GM10248 (cell line): ENCODE data around the gene FAM13C.

Source experiments
- CTCF ChIA-PET: fragments of 300-600 bp; sonication (Branson Sonifier 250); formaldehyde crosslinking; extraction: SDS; loops from one replicate; lab custom pipeline; 2021; ENCODE audit warnings: antibody characterized with exemption; lab: Yijun Ruan, JAX
- POLR2A ChIA-PET: fragments of 350-650 bp; sonication (Branson Sonifier 250); formaldehyde crosslinking; extraction: SDS; loops from one replicate; lab custom pipeline; 2020; ENCODE audit warnings: antibody characterized with exemption; lab: Yijun Ruan, JAX
- DNase-seq: peaks from one replicate; pipeline ENCODE4 v3.0.0; 2012; ENCODE audit errors: extremely low spot score
- TF ChIP-seq, protein P1 (sequence below): IDR thresholded peaks from 2 replicates; pipeline ENCODE4 v1.5.1; 2012; ENCODE audit warnings: mild to moderate bottlenecking, low read depth; ENCODE audit errors: extremely low read depth, missing control alignments, control extremely low read depth

Gene FAM13C

DNA sequence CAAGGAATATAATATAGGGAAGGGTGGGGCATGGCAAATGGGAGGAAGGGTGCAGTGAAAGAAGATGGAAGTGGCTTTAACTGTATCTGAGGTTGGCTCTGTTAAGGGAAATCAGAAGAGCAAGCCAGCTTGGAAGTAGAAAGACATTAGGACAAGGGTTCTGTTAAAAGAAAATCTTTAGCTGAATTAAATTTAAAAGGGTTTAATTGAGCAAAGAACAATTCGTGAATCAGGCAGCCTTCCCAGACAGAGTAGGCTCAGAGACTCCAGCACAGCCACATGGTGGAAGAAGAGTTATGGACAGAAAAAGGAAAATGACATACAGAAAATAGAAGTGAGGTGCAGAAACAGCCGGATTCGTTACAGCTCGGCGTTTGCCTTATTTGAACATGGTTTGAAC is 42.0 kb downstream of the FAM13C start:
- DNase-seq, result no peak
- POLR2A ChIA-PET, result no interaction called here
- TF ChIP-seq, protein P1, sequence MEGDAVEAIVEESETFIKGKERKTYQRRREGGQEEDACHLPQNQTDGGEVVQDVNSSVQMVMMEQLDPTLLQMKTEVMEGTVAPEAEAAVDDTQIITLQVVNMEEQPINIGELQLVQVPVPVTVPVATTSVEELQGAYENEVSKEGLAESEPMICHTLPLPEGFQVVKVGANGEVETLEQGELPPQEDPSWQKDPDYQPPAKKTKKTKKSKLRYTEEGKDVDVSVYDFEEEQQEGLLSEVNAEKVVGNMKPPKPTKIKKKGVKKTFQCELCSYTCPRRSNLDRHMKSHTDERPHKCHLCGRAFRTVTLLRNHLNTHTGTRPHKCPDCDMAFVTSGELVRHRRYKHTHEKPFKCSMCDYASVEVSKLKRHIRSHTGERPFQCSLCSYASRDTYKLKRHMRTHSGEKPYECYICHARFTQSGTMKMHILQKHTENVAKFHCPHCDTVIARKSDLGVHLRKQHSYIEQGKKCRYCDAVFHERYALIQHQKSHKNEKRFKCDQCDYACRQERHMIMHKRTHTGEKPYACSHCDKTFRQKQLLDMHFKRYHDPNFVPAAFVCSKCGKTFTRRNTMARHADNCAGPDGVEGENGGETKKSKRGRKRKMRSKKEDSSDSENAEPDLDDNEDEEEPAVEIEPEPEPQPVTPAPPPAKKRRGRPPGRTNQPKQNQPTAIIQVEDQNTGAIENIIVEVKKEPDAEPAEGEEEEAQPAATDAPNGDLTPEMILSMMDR, result no peak
- CTCF ChIA-PET, result interaction anchor here (1.3 to 2.2 kb wide), 2 partner anchors 12 to 16 kb away, joined by 3 to 6 read pairs; no protein-coding TSS in a partner anchor

DNA sequence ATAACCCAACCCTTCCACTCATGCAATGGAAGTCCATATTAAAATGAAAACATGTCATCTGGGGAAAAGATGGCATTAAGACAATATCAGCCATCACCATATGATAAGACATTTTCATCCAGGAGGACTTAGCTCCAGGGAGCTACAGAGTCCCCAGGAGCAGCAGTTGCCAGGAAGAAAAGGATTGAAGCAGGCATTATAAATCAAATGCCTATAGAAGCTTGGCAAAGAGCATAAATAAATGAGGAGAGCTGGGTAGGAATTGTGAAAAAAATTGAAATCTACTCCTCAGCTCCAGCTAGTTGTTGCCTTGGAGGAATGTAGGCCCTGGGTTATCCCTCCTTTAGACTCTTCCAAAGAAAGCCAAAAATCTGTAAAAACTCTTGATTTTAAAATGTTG is 42.5 kb downstream of the FAM13C start:
- TF ChIP-seq, protein P1, result no peak
- CTCF ChIA-PET, result interaction anchor here (1.1 to 2.2 kb wide), 3 partner anchors 12 to 63 kb away, joined by 3 to 6 read pairs (median 3); no protein-coding TSS in a partner anchor
- POLR2A ChIA-PET, result no interaction called here
- DNase-seq, result no peak

DNA sequence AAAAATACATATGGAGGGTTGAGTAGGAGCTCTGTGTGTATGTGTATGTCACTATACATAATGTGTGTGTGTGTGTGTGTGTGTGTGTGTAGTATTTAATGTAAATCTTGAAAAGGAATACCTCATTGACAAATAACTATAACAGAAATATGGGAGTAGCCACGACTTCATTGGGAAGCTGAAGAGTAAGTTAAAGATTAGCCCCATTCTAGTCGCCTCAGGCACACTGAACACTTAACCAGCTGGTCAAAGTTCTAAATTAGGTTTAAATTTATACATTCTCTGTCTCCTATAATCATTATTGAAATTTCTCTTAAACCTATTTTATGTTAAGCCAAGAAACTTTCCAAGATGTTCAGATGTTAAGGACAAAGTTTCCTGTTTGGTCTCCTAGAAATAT is 45.3 kb downstream of the FAM13C start:
- DNase-seq, result no peak
- TF ChIP-seq, protein P1, result no peak
- ChIA-PET POLR2A (no interaction called here), CTCF (interaction anchor here (0.8 to 2.6 kb wide), 2 partner anchors 8 to 15 kb away, joined by 3 to 5 read pairs; no protein-coding TSS in a partner anchor)

DNA sequence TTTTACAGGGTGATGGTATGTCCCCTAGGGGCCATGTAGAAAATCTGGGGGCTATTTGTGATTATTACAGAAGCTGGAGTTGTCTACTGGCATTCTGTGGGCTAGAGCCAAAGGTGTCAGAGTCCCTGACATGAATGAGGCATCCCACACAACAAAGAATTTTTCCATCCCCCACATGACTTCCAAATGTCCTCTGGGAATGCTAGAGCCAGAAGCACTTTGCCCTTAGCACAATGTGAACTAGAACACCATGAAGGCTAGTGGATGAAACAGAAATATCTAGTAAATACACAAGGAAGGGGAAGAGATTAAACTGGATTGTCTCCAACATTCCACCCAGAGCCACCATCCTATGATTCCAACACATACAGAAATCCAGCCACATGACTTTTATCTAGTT is 46.9 kb downstream of the FAM13C start:
- no peak for DNase-seq
- ChIA-PET POLR2A (no interaction called here), CTCF (interaction anchor here (2.6 kb wide), 1 partner anchor 14 kb away, joined by 5 read pairs; no protein-coding TSS in a partner anchor)
- TF ChIP-seq, protein P1, result no peak

DNA sequence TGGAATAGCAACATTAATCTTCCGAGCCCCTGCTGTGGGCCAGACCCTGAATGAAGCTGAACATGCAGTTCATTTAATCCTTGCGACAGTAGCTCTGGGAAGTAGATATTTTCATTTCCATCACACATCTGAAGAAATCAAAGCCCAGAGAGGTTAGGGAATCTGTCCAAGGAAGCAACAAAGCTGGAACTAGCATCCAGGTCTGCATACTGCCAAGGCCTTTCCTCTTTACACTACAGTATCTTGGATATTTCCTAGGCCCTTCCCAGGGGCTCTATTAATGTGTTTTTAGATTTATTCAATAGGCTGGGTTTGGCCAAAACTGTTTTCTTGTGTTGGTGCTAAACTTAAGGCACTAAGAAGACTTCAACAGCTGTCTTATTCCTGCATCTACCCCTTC is 48.1 kb downstream of the FAM13C start:
- POLR2A ChIA-PET, result no interaction called here
- CTCF ChIA-PET, result no interaction called here
- TF ChIP-seq, protein P1, result no peak
- DNase-seq, result no peak

DNA sequence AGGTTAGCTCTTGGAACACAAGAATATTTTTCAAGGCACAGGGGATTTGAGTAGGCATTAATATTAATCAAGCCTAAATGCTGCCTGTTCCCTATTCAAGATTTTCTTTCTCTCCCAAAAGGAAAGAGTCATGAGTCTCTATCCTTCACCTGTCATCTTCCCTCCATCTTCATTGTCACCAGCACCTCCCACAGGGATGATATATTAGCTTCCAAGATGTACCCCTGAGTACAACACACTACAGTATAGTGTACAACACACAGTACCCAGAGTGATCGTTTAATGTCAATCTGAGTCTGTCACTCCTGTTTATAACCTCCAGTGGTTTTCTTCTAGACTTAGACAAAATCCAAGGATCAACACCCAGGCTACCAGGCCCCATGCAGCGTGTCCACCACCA is 50.1 kb downstream of the FAM13C start:
- CTCF ChIA-PET, result interaction anchor here (0.9 to 1.2 kb wide), 2 partner anchors 11 kb away, joined by 3 read pairs; no protein-coding TSS in a partner anchor
- DNase-seq, result no peak
- POLR2A ChIA-PET, result no interaction called here
- TF ChIP-seq, protein P1, result no peak
